ENCODE data around the gene FASTKD2. TPM values are rescaled to one million over a fixed set of nuclear protein-coding genes. Genes with fewer than 3 reads are reported as not detected.
A peak's percentile ranks its signal among the peaks of the same experiment; 100 is the strongest.

FASTKD2 gene
- total and polyA plus RNA-seq, 11 donors, result 10.9 to 48.0 (median 42.2) TPM

GRCh38 chr2:206824993-206825392 is 59.6 kb downstream of the FASTKD2 start:
- no peak overlapping the region for H3K27ac ChIP-seq
- DNase-seq, result no peak
- H3K9me3 ChIP-seq, result no peaks in the 10 kb centered on the region
- H3K4me3 ChIP-seq, result no peak overlapping the region
- 92 to 97% (median 95%) methylated on average over 5 of the region's 5 CpGs for WGBS, 4 donors
- TF ChIP-seq CTCF (IDR thresholded peaks at IDR 0.05) (no peak), POLR2A (IDR thresholded peaks at IDR 0.05) (no peak)
- H3K4me1 ChIP-seq, result peaks cover 0 to 15% (median 5%) of the 10 kb centered on the region in 12 donors
- H3K36me3 ChIP-seq, result no peaks in the 10 kb centered on the region
- ATAC-seq, result no peak
- H3K27me3 ChIP-seq, result no peaks in the 10 kb centered on the region
- intact Hi-C loops (cut with DNase I), result no loop called here

GRCh38 chr2:206831442-206831995 is 66.1 kb downstream of the FASTKD2 start:
- H3K4me3 ChIP-seq, result no peak overlapping the region
- peaks cover 0 to 19% (median 7%) of the 10 kb centered on the region in 12 donors for H3K9me3 ChIP-seq
- no peaks in the 10 kb centered on the region for H3K27me3 ChIP-seq
- ATAC-seq, result no peak
- TF ChIP-seq CTCF (IDR thresholded peaks at IDR 0.05) (no peak), POLR2A (IDR thresholded peaks at IDR 0.05) (no peak)
- DNase-seq, result no peak
- intact Hi-C loops (cut with DNase I), result no loop called here
- no peaks in the 10 kb centered on the region for H3K36me3 ChIP-seq
- H3K4me1 ChIP-seq, result peaks cover 0 to 11% (median 0%) of the 10 kb centered on the region in 12 donors
- 71 to 89% (median 81%) methylated on average over 3 of the region's 3 CpGs for WGBS, 4 donors
- no peak overlapping the region for H3K27ac ChIP-seq

- no peak for ATAC-seq
- DNase-seq, result no peak
- Histone ChIP-seq H3K36me3 (no peaks in the 10 kb centered on the region), H3K9me3 (peaks cover 0 to 19% (median 7%) of the 10 kb centered on the region in 12 donors), H3K4me1 (peaks cover 0 to 18% (median 0%) of the 10 kb centered on the region in 12 donors), H3K27me3 (no peaks in the 10 kb centered on the region), H3K4me3 (no peak overlapping the region), H3K27ac (peak overlapping the region in 1 of 12 donors; percentile 27)
- intact Hi-C loops (cut with DNase I), result no loop called here
- 62 to 74% (median 67%) methylated on average over 2 of the region's 2 CpGs for WGBS, 4 donors
- no peak for TF ChIP-seq POLR2A (IDR thresholded peaks at IDR 0.05)
- no peak for TF ChIP-seq CTCF (IDR thresholded peaks at IDR 0.05)
Observed at GRCh38 chr2:206832873-206833272, 67.5 kb downstream of the FASTKD2 start.

GRCh38 chr2:206833291-206833690 is 67.9 kb downstream of the FASTKD2 start:
- no peak overlapping the region for H3K27ac ChIP-seq
- DNase-seq, result no peak
- no peaks in the 10 kb centered on the region for H3K27me3 ChIP-seq
- TF ChIP-seq POLR2A (IDR thresholded peaks at IDR 0.05), result no peak
- TF ChIP-seq CTCF (IDR thresholded peaks at IDR 0.05), result no peak
- H3K4me1 ChIP-seq, result peaks cover 0 to 18% (median 0%) of the 10 kb centered on the region in 12 donors
- intact Hi-C loops (cut with DNase I), result no loop called here
- H3K4me3 ChIP-seq, result no peak overlapping the region
- 91 to 96% (median 93%) methylated on average over 3 of the region's 3 CpGs for WGBS, 4 donors
- ATAC-seq, result no peak
- H3K36me3 ChIP-seq, result no peaks in the 10 kb centered on the region
- H3K9me3 ChIP-seq, result peaks cover 0 to 19% (median 7%) of the 10 kb centered on the region in 12 donors

Measured in heart left ventricle (tissue), 16 donors.